Activated CD8-positive, alpha-beta memory T cell treated with anti-CD3 and anti-CD28 coated beads for 48 hours (primary cell): ENCODE data around the gene PLCXD3.
"Not testable (repeated sequence)": the region's sequence is repeated elsewhere in the genome, so short reads cannot be mapped to it uniquely, and the experiment has no call there.

Source experiments
- DNase-seq, 3 experiments: peaks; one replicate each; pipeline ENCODE4 v3.0.0-alpha.2; 2020; ENCODE audit warnings: low read depth in 2 of 3, low spot score in 2 of 3

PLCXD3 gene

DNA sequence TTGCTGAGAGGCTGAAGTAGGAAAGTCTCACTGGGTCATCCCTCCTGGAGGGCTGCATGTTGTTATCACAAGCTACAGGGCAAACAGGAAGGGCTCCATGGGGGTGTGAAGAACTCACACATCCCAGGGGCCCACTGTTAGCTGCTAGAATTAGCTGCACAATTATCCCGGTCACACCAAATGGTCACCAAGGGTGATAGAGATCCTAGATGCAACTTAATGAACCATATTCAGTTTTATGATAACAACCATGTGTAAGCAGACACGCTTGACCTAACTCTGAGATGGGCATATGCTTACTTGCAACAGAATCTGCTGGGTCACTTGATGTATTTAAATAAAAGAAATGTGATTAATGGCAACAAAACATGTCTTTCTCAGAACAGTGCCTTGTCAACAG lies 153.6 kb downstream of the PLCXD3 start:
- no peak for DNase-seq

DNA sequence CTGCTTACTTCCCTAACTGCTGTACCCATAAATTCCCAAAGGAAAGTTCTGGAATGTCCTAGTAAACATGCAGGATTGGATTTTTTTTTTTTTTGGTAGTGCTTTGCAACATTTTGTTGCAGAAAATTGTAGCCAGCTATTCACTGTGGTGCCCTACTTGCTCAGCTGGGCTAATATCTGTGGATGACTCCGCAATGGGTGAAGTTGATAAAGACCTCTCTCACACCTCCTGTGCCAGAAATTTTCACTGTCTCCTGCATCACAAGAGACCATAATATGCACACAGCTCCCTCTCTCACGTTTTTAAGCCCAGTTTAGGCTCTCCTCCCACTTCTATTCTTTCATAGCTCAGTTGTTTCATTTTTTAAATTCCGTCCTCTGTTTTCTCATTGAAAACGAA lies 160.6 kb downstream of the PLCXD3 start:
- DNase-seq: no peak

DNA sequence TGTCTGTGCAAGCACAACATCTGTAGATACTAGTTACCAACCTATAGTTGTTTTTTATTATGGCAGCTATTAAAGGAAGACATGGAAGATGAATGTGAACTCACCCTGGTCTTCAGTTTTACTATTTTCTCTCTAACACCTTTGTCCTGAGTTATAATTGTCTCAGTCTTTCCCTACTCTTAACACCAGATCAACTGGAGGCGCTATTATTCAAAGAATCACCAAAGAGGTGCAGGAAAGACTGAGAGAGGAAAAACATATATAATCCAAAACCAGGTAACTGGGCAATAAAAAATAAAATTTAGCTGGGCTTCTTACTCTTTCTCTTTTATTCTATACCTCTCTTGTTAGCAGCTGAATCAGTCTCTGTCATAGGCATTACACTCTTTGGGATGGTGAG lies 162.8 kb downstream of the PLCXD3 start:
- no peak for DNase-seq

DNA sequence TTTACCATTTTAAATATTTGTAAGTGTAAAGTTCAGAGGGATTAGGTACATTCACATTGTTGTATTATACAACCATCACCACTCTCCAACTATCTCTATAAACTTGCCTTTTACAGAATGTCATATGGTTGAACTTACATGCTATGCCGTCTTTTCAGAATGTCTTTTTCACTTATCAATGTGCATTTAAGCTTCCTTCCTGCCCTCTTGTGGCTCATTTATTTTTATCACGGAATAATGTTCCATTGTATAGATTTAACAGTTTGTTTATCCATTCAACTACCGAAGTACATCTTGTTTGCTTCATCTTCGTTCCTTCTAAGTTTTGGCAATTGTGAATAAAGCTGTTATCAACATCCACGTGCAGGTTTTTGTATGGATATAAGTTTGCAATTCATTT lies 163.8 kb downstream of the PLCXD3 start:
- DNase-seq: no peak

DNA sequence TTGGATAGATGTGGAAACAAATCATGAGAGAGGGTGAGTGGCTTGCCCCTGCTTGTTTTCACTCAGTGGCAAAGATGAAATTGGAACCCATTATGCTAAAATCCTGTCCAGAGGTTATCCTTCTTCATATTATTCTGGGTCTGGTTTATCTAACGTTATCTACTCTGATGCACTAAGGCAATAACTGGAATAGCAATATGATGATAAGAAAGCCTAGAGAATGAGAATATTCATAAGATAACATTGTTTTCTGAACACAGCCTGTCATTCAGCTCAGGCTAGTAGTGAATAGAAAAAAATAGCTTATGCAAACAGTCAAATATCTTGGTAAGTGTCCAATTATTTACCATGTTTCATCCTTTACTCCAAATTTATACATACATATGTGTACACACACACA lies 165.1 kb downstream of the PLCXD3 start:
- DNase-seq: no peak

DNA sequence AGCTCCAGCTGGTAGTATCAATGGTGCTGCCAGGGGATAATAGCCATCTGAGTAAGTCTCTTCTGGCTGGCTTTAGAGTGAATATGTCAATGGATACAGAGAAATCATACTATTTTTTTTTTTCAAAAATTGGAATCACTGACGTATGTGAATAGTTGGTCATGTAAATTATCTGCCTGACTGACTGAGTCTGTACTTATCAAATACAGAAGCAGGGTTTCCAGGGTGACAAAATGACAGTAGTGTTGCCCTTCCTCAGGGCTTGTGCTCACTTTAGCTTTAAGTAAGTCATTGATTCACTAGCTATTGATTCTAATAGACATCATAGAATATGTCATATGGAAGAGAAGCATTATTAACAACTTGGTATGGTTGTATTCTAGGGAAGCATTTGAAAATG lies 171.1 kb downstream of the PLCXD3 start:
- DNase-seq: no peak

DNA sequence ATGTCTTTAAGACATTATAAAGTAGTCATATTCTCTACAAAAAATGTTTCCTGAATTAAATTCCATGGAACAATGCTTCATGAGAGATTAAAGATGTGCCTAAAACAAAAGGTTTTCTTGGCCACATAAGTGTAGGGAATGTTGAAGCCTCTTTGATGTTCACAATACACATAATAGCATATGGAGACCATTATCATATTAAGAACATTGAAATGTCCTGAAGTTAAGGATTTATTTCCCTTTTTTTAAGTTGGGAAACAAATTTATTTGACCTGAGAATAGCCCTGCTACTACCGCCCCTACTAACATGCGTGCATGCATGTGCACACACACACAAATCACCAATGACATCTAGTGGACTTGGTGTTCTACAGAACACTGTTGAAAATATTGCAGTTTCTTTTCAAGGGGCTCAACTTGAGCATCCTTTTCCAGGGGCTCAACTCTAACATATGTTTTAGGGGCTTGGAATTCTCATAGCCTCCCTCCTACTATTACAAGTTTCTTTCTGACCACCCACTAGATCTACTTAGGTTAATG lies 172.2 kb downstream of the PLCXD3 start:
- DNase-seq: no peak

DNA sequence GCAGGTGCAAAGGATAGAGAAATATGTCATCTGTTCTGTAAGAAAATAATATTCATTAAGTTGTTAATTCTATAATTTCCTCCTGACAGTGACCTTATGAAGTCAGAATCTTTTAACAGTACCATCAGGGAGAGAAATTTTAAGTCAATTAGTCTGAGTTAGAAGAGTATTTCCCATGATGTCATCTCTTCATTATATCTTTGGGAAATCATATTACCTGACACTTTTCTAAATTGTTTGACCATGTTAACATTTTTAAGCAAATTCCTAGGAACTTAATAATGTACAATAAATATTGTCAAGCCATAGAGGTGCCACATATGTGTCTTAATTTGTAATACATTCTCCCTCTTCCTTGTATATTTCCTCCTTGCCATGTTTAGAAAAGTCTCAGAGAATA lies 172.7 kb downstream of the PLCXD3 start:
- no peak for DNase-seq

DNA sequence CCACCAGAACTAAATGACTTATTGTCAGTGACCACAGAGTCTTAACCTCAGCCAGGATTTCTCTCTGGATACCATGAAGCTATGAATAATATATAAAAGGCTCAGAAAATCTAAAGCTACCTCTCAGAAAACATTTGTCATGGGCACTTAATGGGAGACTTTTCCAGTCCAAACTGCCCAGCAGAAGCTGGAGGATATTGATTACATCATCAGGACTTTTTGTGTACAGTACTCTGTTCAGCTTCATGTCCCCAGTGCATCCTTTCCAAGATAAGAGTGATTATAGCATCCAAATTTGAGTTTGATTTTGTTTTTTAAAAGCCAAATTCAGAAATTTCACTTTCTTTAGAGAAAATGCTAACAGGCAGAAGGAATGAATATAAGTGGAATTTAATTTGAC lies 173.2 kb downstream of the PLCXD3 start:
- no peak for DNase-seq

DNA sequence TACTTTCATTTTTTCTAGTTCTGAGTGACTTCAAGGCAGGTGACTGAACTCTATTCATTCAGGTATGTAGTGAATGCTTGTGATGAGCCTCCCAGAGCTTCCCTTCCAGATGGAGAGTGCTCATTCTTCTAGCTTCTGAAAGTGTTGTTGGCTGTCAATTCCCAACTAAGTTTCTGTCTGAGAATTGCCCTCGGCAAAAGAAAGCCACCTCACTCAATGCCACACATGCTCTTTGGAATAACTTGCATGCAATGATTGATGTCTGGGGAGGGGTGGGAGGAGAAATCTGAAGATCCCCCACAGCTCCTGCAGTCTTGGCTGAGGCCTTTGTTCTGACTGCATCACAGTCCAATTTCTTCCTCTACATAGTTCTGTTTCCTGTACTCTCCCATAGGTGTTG lies 173.9 kb downstream of the PLCXD3 start:
- no peak for DNase-seq

DNA sequence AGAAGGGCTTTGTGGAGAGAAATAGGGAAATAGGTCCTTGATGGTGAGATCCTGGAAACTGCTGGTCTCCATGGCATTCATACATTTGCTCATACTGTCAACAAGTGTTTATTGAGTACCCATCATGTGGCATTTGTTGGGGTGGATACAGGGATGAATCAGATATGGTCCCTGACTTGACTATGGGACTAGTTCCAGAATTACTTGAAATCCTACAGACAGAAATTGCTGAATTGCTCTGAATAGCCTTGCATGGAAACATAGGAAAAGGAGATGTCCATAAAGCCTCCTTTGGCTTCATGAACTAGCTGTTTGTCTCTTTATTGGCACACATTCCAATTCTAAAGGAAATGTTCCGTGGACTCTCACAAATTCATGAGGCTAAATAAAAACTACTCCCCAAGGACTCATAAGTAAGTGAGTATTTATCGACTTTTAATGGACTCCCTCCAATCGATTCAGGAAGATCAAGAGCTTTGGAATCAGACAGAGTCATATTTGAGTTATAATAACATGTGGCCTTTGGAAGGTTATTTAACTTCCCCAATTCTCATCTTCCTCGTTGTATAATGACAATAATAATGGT lies 174.7 kb downstream of the PLCXD3 start:
- DNase-seq: no peak

DNA sequence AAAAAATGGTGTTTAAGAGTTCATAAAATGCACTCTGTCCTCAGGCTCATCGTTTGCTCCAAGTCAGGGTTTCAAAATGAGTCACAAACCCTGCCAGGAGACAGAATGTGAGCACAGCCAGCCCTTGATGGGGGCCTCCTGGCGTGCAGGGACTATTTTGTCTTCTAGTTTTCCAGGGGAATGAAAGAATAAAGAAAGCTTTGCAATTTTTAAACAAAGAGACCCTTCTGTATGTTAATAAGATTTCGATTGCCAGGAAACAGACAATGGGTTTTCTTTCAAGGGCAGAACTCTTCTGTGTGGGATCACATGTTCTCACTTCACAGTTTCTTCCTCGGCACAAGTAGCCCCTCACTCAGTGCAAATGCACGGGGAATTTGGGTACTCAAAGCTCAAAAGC lies 175.6 kb downstream of the PLCXD3 start:
- DNase-seq: no peak

DNA sequence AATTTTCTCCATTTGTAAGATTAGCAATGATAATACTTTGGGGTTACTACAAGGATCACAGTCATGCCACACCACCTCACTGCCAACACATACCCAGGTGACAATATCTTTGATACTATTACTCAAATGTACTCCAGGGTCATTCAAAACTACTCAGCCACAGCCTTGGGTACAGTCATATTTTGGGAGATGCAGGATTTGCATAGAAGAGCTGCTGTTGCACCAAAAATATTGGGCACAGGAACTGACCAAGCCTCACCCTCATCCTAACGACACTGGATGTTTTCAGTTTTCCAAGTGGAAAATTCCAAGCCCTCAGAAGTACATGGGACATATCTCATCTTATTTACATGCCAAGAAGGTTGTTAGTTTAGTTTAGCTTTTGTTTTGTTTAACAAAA lies 176.2 kb downstream of the PLCXD3 start:
- DNase-seq: no peak

DNA sequence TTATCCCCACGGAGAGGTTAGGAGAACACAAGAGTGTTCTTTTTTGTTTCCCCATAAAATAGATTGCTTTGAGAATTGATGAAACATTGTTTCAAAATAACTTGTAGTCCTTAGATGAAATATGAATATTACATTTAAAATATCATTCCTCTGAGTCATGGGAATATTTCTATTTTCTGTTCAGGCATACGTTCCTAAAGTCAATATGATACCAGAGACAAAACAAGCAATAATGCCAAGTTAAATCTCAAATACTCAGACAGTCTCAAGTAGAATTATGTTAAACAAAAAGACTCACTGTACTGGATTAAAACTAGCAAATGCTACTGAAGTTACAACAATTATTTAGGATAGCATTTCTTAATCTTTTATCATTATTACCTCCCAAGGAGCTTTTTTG lies 185.3 kb downstream of the PLCXD3 start:
- DNase-seq: no peak

DNA sequence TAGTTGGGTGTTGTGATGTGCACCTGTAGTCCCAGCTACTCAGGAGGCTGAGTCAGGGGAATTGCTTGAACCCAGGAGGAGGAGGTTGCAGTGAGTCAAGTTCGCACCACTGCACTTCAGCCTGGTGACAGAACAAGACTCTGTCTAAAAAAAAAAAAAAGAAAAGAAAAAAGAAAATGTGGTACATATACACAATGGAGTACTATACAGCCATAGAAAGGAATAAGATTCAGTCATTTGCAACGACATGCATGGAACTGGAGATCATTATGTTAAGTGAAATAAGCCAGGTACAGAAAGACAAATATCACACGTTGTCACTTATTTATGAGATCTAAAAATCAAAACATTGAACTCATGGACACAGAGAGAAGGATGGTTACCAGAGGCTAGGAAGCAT lies 187.6 kb downstream of the PLCXD3 start:
- not testable (repeated sequence) for DNase-seq

DNA sequence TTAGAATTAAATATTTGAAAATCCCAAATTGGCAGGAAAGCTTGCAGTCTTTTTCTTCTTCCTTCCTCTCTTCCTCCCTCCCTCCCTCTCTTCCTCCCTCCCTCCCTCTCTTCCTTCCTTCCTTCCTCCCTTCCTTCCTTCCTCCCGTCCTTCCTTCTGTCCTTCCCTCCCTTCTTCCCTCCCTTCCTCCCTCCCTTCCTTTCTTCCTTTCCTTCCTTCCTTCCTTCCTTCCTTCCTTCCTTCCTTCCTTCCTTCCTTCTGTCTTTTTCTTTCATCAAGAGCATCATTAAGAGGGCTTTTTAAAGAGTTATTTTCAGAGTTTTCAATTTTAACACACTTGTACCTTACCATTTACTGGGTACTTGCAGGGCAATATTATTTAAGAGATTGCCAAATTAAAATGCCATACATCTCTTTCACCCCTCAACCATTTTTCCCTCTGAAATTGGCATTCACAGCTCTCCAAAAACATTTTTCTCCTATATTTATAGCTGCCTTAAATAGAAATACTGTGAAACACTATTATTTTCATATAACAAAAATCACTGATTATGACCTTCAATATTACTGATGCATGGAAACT lies 197.8 kb downstream of the PLCXD3 start:
- DNase-seq: no peak

DNA sequence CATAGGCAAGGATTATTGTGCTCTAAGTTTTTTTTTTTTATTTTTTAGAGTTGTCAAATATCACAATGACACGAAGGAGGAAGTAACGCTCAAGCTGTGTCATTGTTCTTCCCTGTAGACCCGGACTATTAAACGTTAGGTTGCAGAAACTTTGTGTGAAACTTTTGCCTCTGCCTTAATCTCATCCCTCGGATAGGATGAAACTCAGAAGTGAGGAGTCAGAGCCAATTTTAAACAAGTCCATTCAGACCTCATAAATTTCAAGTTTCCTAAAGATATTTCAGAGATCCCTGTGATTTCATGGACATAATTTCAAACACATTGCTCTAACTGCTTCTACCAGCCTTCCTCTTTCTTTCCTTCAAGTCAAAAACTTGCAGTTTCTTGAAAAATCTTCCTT lies 198.3 kb downstream of the PLCXD3 start:
- no peak for DNase-seq

DNA sequence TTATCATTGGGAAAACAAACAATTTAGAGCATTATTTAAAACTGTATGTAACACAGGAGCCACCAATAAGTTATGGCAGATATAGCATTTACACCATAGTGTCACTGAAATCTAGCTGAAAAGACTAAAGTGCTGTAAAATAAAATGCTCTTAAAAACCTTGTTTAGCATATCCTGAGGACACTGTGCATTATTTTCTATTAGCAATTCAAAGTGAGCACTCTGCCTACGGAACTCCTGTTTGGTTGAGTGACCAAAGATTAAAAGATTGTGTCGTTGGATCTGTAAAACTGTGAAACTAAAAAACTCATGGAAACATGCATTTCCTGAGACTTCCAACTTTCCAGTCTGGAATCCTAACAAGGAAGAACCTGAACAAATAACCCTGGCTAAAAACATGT lies 201.1 kb downstream of the PLCXD3 start:
- no peak for DNase-seq

DNA sequence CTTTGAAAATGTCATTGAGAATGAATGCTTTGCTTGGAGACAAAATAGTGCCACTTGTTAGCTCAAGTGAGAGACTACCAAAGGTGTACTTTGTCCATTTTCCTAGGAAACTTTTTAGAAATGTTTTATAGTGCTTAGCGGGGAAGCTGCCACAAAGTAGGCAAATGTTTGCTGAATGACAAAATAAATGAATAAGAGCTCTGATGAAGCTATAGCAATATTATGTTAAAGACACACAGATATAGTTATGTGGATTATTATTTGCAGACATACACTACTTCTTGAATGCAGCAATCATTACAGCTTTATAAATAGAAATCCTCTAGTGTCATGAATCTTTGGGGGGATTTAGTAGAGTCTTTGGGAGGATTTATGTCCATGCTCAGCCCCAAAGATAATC lies 204.4 kb downstream of the PLCXD3 start:
- DNase-seq: no peak

DNA sequence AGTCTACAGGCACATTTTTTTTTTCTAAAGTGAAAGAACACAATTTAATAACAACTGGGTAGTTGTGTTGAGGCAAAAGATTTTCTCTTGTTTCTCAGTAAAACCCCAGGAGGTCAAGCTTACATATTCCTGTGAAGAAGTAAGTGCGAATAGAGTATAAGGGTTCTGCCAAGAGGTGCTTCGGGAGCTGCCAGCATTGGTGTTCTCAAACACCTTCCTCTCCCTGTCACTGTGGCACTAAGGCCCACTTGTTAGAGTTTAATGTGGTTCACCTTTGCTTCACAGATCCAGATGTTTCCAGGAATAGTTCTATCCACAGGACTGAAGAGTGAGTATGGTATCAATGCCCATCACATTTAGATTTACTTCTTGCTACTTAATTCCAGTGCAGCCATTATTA lies 205.3 kb downstream of the PLCXD3 start:
- DNase-seq: no peak

DNA sequence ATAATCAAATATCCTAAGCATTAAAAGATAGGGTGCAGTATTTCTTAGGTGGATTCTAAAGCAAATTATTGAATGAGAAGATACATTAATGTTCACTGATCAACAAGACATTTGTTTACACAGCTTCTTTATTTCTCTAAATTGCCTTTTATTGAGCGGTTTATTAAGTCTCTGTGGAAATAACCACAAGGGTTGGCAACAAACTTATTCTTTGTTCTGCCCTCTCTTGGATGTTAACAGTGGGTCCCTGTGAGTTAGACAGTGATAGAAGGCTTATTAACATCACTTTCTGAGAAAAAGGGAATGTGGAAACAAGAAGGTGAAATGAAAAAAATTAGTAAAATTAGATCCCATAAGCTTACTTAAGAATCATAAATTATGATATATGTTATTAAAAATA lies 214.3 kb downstream of the PLCXD3 start:
- DNase-seq: no peak

DNA sequence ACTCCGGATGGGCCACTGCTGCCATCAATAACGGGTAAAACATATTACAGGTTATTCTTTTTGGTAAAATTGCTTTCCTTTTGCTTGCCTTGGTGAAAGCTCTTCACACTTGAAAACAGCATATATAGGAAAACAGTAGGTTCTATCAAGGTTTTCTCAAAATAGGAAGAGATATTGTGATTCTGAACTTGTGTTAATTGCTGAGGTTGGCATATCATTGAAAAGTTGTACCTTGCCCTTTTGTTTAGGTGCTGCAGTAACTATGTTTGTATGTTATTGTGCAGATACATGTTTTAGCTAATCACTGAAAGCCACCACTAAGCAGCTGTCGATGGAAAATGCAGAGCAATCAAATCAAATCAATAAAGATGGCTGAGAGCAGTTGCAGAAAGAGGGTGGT lies 219.1 kb downstream of the PLCXD3 start:
- DNase-seq: no peak

DNA sequence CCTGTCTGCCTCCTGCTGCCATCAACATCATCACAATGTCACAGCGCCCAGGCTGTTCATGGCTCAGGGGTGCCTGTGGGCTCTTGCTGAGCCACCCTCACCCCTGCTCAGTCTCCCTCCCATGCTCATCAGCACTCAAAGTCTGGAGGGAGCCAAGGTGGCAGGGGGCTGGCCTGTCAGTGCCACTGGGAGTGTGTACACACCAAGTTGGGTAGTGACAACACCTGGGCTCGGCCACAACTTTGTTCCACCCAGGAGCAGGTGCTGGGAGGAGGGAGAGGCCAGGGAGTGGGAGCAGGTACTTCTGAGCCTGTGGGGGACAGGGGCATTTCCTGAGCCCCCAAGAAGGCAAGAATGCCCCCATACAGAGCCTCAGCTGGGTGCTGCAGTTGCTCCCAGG lies 219.6 kb downstream of the PLCXD3 start:
- no peak for DNase-seq
